Measurements from ENCODE around the gene SDR42E1.
"Not testable (repeated sequence)": the region's sequence is repeated elsewhere in the genome, so short reads cannot be mapped to it uniquely, and the experiment has no call there.

Gene SDR42E1

DNA sequence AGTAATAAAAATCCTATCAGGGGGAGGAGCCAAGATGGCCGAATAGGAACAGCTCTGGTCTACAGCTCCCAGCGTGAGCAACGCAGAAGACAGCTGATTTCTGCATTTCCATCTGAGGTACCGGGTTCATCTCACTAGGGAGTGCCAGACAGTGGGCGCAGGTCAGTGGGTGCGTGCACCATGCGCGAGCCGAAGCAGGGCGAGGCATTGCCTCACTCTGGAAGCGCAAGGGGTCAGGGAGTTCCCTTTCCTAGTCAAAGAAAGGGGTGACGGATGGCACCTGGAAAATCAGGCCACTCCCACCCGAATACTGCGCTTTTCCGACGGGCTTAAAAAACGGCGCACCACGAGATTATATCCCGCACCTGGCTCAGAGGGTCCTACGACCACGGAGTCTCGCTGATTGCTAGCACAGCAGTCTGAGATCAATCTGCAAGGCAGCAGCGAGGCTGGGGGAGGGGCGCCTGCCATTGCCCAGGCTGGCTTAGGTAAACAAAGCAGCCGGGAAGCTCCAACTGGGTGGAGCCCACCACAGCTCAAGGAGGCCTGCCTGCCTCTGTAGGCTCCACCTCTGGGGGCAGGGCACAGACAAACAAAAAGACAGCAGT lies 33.8 kb downstream of the SDR42E1 start:
- whole genome bisulfite sequencing, 2 experiments (ENCODE audit: insufficient coverage in 2 of 2) = 81 to 87% methylated on average over 14 to 24 of the region's 26 CpGs
- not testable (repeated sequence) for H3K27ac ChIP-seq (ENCODE audit: low read depth, low read length, severe bottlenecking); H3K36me3 ChIP-seq (ENCODE audit: control insufficient read depth, insufficient read depth, low read length); H3K9me3 ChIP-seq (ENCODE audit: control insufficient read depth, low read length); H3K4me3 ChIP-seq (ENCODE audit: extremely low read depth, insufficient read depth, low read length, poor library complexity, severe bottlenecking); H3K4me1 ChIP-seq (ENCODE audit: control insufficient read depth, insufficient read depth, low read length, poor library complexity, severe bottlenecking)

DNA sequence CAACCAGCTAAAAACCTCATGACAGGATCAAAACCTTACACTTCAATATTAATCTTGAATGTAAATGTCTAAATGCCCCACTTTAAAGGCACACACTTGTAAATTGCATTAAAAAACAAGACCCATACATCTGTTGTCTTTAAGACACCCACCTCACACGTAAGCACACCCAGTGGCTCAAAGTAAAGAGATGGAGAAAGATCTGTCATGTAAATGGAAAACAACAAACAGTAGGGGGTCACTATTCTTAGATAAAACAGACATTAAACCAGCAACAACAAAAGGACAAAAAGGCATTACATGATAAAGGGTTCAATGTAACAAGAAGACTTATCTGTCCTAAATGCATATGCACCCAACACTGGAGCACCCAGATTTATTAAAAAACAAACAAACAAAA lies 35.6 kb downstream of the SDR42E1 start:
- no peak overlapping the region for H3K27ac ChIP-seq (ENCODE audit: low read depth, low read length, severe bottlenecking)
- H3K9me3 ChIP-seq (ENCODE audit: control insufficient read depth, low read length) = peaks cover 15% of the 10 kb centered on the region
- no peak overlapping the region for H3K4me3 ChIP-seq (ENCODE audit: extremely low read depth, insufficient read depth, low read length, poor library complexity, severe bottlenecking)
- H3K36me3 ChIP-seq (ENCODE audit: control insufficient read depth, insufficient read depth, low read length) = no peaks in the 10 kb centered on the region
- WGBS, 2 experiments (ENCODE audit: insufficient coverage in 2 of 2) = no CpG with 5 or more reads among the region's 1 CpG
- H3K4me1 ChIP-seq (ENCODE audit: control insufficient read depth, insufficient read depth, low read length, poor library complexity, severe bottlenecking) = peaks cover 4% of the 10 kb centered on the region

DNA sequence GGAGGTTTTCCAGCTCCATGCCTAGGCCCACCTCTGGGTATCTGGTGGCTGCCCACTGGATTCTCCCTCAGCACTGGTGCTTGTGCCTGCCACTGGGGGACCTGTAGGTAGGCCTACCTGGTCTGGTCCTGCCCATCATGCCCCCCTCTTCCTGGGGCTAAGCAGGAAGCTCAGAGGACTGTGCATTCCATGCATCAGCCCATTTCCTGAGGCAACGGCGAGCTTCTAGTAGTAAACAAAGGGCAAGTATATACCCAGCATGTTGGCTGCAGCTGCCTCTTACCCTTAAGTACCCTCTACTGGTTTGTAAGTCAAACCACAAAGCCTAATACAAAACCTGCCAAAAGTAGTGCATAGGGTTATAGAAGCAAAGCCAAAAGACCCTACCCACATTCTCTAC lies 37.5 kb downstream of the SDR42E1 start:
- Histone ChIP-seq H3K9me3 (ENCODE audit: control insufficient read depth, low read length) (peaks cover 15% of the 10 kb centered on the region), H3K4me3 (ENCODE audit: extremely low read depth, insufficient read depth, low read length, poor library complexity, severe bottlenecking) (no peak overlapping the region), H3K27ac (ENCODE audit: low read depth, low read length, severe bottlenecking) (no peak overlapping the region), H3K36me3 (ENCODE audit: control insufficient read depth, insufficient read depth, low read length) (no peaks in the 10 kb centered on the region), H3K4me1 (ENCODE audit: control insufficient read depth, insufficient read depth, low read length, poor library complexity, severe bottlenecking) (peaks cover 4% of the 10 kb centered on the region)
- WGBS, 2 experiments (ENCODE audit: insufficient coverage in 2 of 2) = 73% methylated on average over 2 of the region's 2 CpGs; no CpG with 5 or more reads in 1 of the 2 experiments

DNA sequence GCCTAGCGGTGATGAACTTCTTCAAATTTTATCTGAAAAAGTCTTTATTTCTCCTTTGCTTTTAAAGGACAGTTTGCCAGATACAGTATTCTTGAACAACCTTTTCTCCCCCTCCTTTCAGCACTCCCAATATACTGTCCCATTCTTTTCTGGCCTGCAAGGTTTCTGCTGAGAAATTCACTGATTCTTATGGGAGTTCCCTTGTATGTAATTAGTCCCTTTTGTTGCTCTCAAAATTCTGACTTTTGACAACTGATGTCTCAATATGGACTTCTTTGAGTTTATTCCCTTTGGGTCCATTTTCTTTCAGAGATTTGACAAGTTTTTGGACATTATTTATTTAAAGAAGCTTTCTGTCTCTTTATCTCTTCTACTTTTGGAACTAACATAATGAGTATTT lies 39.4 kb downstream of the SDR42E1 start:
- Histone ChIP-seq H3K36me3 (ENCODE audit: control insufficient read depth, insufficient read depth, low read length) (no peaks in the 10 kb centered on the region), H3K9me3 (ENCODE audit: control insufficient read depth, low read length) (peaks cover 12% of the 10 kb centered on the region), H3K4me3 (ENCODE audit: extremely low read depth, insufficient read depth, low read length, poor library complexity, severe bottlenecking) (no peak overlapping the region), H3K27ac (ENCODE audit: low read depth, low read length, severe bottlenecking) (no peak overlapping the region), H3K4me1 (ENCODE audit: control insufficient read depth, insufficient read depth, low read length, poor library complexity, severe bottlenecking) (peaks cover 4% of the 10 kb centered on the region)
- 100% methylated on average over 1 of the region's 1 CpG; no CpG with 5 or more reads in 1 of the 2 experiments for WGBS, 2 experiments (ENCODE audit: insufficient coverage in 2 of 2)

DNA sequence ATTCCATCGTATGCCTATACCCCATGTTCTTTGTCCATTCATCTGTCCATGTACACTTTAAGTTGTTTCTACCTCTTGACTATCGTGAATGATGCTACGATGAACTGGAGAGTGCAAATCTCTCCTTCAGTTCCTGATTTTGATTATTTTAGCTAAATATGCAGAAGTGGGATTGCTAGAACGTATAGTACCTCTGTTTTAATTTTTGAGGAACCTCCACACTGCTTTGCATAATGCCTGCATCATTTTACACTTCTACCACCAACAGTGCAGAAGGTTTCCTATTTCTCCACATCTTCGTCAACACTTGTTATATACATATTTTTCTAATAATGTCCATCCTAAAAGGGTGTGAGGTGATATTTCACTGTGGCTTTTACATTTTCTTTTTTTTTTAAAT lies 43.9 kb downstream of the SDR42E1 start:
- Histone ChIP-seq H3K4me1 (ENCODE audit: control insufficient read depth, insufficient read depth, low read length, poor library complexity, severe bottlenecking) (no peaks in the 10 kb centered on the region), H3K27ac (ENCODE audit: low read depth, low read length, severe bottlenecking) (no peak overlapping the region), H3K9me3 (ENCODE audit: control insufficient read depth, low read length) (peaks cover 8% of the 10 kb centered on the region), H3K36me3 (ENCODE audit: control insufficient read depth, insufficient read depth, low read length) (no peaks in the 10 kb centered on the region), H3K4me3 (ENCODE audit: extremely low read depth, insufficient read depth, low read length, poor library complexity, severe bottlenecking) (no peak overlapping the region)
- 92% methylated on average over 2 of the region's 5 CpGs; no CpG with 5 or more reads in 1 of the 2 experiments for WGBS, 2 experiments (ENCODE audit: insufficient coverage in 2 of 2)

DNA sequence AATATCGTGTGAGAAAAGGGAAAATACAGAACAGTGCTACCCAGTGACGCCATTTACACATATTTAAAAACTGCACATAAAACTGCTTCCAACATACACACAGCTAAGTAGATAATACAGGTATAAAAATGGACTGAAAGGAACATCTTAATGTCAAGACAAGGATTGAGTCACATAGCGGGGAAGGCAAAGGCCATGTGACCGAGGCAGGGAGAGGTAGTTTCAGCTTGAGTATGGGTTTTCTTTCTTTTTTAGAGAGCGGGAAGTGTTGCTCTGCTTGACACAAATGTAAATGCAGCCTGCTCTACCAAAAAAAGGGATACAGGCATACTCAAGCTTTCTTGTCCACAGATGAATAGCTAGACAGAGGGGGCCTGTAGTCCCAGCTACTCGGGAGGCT lies 46.5 kb downstream of the SDR42E1 start:
- no peaks in the 10 kb centered on the region for H3K4me1 ChIP-seq (ENCODE audit: control insufficient read depth, insufficient read depth, low read length, poor library complexity, severe bottlenecking)

DNA sequence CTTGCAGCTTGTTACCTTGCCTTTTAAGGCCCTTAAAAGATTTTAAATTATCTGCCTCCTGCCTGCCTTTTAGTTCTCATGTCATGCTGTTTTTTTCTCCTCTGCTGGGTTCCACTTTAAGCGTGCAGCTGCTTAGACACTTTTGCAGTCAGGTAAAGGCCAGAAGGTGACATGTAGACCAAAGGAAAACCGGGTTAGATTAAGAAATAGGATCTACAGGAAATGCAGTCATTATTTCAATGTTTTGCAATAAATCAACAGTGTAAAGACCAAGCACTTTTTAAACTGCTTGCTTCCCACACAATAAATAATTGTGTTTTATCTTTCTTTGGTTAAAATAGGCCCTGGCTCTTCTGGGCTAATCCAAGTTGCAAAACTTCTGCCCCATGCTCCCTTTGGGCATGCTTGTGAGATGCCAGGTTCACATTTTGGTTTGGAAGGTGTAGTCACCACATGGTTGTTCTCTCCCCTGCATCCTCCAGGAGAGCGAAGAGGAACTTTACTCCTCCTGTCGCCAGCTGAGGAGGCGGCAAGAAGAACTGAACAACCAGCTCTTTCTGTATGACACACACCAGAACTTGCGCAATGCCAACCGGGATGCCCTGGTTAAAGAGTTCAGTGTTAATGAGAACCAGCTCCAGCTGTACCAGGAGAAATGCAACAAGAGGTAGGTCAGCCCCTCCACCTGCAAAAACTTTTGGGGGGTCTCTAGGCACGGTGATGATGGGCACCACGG lies 54.9 kb downstream of the SDR42E1 start:
- H3K4me1 ChIP-seq (ENCODE audit: control insufficient read depth, insufficient read depth, low read length, poor library complexity, severe bottlenecking) = no peaks in the 10 kb centered on the region
- 96 to 97% methylated on average over 6 to 7 of the region's 9 CpGs for WGBS, 2 experiments (ENCODE audit: insufficient coverage in 2 of 2)
- H3K27ac ChIP-seq (ENCODE audit: low read depth, low read length, severe bottlenecking) = no peak overlapping the region
- H3K4me3 ChIP-seq (ENCODE audit: extremely low read depth, insufficient read depth, low read length, poor library complexity, severe bottlenecking) = no peak overlapping the region
- H3K9me3 ChIP-seq (ENCODE audit: control insufficient read depth, low read length) = peaks cover 3% of the 10 kb centered on the region
- no peaks in the 10 kb centered on the region for H3K36me3 ChIP-seq (ENCODE audit: control insufficient read depth, insufficient read depth, low read length)

More for the DNA sequence above, 46.5 kb downstream of the SDR42E1 start:
- Histone ChIP-seq H3K36me3 (ENCODE audit: control insufficient read depth, insufficient read depth, low read length) (no peaks in the 10 kb centered on the region), H3K4me3 (ENCODE audit: extremely low read depth, insufficient read depth, low read length, poor library complexity, severe bottlenecking) (no peak overlapping the region), H3K27ac (ENCODE audit: low read depth, low read length, severe bottlenecking) (no peak overlapping the region), H3K9me3 (ENCODE audit: control insufficient read depth, low read length) (no peaks in the 10 kb centered on the region)
- WGBS, 2 experiments (ENCODE audit: insufficient coverage in 2 of 2) = 88 to 95% methylated on average over 2 of the region's 6 CpGs

DNA sequence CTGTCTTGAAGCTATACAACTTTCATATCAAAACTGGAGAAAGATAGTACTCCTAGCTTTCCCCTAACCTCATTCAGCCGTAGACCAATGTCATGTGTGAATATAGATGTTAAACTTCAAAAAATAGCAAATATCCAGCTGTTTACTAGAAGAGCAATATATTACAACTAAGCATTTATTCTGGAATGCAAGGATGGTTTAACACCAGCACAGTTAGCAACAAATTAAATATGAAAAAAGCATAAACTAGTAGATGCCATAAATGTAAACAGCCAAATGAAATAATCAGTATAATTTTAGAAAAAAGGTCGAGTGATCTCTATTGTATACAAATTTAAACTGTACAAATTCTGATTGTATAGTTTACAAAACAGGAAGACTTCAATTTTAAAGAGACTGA lies 59.7 kb downstream of the SDR42E1 start:
- H3K36me3 ChIP-seq (ENCODE audit: control insufficient read depth, insufficient read depth, low read length) = no peaks in the 10 kb centered on the region
- no peaks in the 10 kb centered on the region for H3K4me1 ChIP-seq (ENCODE audit: control insufficient read depth, insufficient read depth, low read length, poor library complexity, severe bottlenecking)
- WGBS, 2 experiments (ENCODE audit: insufficient coverage in 2 of 2) = no CpG with 5 or more reads among the region's 2 CpGs
- no peak overlapping the region for H3K4me3 ChIP-seq (ENCODE audit: extremely low read depth, insufficient read depth, low read length, poor library complexity, severe bottlenecking)
- peaks cover 8% of the 10 kb centered on the region for H3K9me3 ChIP-seq (ENCODE audit: control insufficient read depth, low read length)
- no peak overlapping the region for H3K27ac ChIP-seq (ENCODE audit: low read depth, low read length, severe bottlenecking)

DNA sequence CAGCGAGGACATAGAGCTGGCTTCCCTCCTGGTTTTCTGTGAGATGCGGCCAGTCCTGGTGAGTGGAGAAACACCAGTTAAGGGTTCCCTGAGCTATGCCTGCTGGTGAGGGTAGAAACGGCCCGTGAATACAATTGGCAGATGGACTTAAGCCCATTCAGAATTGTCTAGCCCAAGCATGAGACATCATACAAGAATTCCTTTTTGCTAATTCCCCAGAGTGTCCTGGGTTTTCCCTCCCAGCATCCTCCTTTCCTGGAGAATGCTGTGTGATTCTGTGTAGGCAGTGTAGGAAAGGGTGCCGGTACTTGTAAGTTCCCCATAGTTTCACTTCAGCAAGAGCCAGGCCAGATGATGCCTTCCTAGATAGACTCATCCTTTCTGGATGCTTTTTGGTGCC lies 65.1 kb downstream of the SDR42E1 start:
- Histone ChIP-seq H3K27ac (ENCODE audit: low read depth, low read length, severe bottlenecking) (no peak overlapping the region), H3K36me3 (ENCODE audit: control insufficient read depth, insufficient read depth, low read length) (no peaks in the 10 kb centered on the region), H3K9me3 (ENCODE audit: control insufficient read depth, low read length) (peaks cover 4% of the 10 kb centered on the region), H3K4me3 (ENCODE audit: extremely low read depth, insufficient read depth, low read length, poor library complexity, severe bottlenecking) (no peak overlapping the region), H3K4me1 (ENCODE audit: control insufficient read depth, insufficient read depth, low read length, poor library complexity, severe bottlenecking) (peaks cover 8% of the 10 kb centered on the region)
- WGBS, 2 experiments (ENCODE audit: insufficient coverage in 2 of 2) = 87 to 94% methylated on average over 4 of the region's 5 CpGs

DNA sequence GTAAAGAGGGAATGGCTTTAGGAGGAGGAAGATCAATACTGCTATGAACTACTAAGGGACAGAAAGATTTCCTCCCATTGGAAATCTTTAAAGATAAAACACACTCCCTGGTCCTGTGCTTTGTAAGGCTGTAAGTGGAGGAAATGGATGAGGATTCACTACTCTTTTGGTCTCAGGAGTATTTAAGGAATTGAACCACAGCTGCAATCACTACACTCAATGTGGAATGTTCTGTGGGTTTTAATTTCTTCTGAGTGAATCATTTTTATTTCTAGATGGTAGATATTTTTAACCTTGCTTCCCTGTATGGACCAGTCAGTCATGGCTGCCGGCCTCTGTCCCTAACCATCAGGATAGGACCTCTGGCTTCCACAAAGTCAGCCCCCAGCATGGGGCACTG lies 65.6 kb downstream of the SDR42E1 start:
- Histone ChIP-seq H3K4me1 (ENCODE audit: control insufficient read depth, insufficient read depth, low read length, poor library complexity, severe bottlenecking) (peaks cover 8% of the 10 kb centered on the region), H3K9me3 (ENCODE audit: control insufficient read depth, low read length) (no peaks in the 10 kb centered on the region), H3K4me3 (ENCODE audit: extremely low read depth, insufficient read depth, low read length, poor library complexity, severe bottlenecking) (no peak overlapping the region), H3K27ac (ENCODE audit: low read depth, low read length, severe bottlenecking) (peak overlapping the region; percentile 13), H3K36me3 (ENCODE audit: control insufficient read depth, insufficient read depth, low read length) (no peaks in the 10 kb centered on the region)
- WGBS, 2 experiments (ENCODE audit: insufficient coverage in 2 of 2) = 100% methylated on average over 1 of the region's 1 CpG

DNA sequence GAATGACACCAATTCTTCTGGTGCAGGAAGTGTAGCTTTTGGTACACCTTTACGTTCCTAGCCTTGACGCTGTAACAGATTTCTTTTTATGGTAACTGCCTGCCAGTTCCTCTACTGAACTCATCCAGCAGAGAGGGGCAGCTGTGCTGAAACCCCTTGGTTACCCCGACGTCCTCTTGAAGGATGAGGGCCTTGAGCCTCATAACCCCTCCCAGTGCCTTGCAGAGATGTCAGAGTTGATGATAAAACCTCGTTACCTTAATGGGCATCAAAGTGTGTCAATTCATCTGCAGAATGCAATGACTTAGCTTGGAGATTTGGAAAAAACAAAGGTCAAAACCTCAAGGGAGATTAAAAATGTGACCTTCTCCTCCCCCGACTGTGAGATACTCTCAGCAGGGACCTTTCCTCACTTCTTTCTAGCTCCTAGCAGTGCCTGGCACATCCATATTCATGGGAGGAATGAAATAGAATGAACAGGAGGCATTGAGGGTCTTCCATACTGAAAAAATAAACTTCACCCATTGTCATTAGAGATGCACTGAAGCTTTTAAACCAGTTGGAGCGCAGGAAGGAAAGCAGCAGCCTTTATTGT lies 69.2 kb downstream of the SDR42E1 start:
- no peaks in the 10 kb centered on the region for H3K36me3 ChIP-seq (ENCODE audit: control insufficient read depth, insufficient read depth, low read length)
- no peaks in the 10 kb centered on the region for H3K9me3 ChIP-seq (ENCODE audit: control insufficient read depth, low read length)
- no peak overlapping the region for H3K27ac ChIP-seq (ENCODE audit: low read depth, low read length, severe bottlenecking)
- 64 to 78% methylated on average over 5 to 6 of the region's 7 CpGs for WGBS, 2 experiments (ENCODE audit: insufficient coverage in 2 of 2)
- no peak overlapping the region for H3K4me3 ChIP-seq (ENCODE audit: extremely low read depth, insufficient read depth, low read length, poor library complexity, severe bottlenecking)
- H3K4me1 ChIP-seq (ENCODE audit: control insufficient read depth, insufficient read depth, low read length, poor library complexity, severe bottlenecking) = peaks cover 16% of the 10 kb centered on the region

Measured in mesodermal cell (in vitro differentiated cells).